Stimulated activated CD8-positive, alpha-beta memory T cell treated with anti-CD3 and anti-CD28 coated beads, Interleukin-7, amount 100 ng/mL, for 4 hours (primary cell): ENCODE measurements around the gene MICALL1.

ENCODE experiments used
- DNase-seq, 2 donors: peaks; one replicate each; pipeline ENCODE4 v3.0.0-alpha.2; 2020; ENCODE audit warnings: low read depth in 2 of 2

The MICALL1 gene

GRCh38 chr22:37905534-37906363, at the start of gene MICALL1:
Gene MICALL1, plus strand, starts transcription at chr22:37906297. Its CDS starts 126 bp downstream, at chr22:37906423.
- DNase-seq: peak in 1 of 2 donors; percentile 59

GRCh38 chr22:37860796-37861421, 45.2 kb upstream of the MICALL1 start:
- no peak for DNase-seq

GRCh38 chr22:37862570-37863325, 43.3 kb upstream of the MICALL1 start:
- no peak for DNase-seq

GRCh38 chr22:37865510-37865909, 40.6 kb upstream of the MICALL1 start:
- DNase-seq: no peak

GRCh38 chr22:37870273-37870672, 35.8 kb upstream of the MICALL1 start:
- no peak for DNase-seq

GRCh38 chr22:37880668-37881440, 25.2 kb upstream of the MICALL1 start:
- no peak for DNase-seq

- no peak for DNase-seq
Observed at GRCh38 chr22:37884420-37884819, 21.7 kb upstream of the MICALL1 start.

- DNase-seq: no peak
Observed at GRCh38 chr22:37887584-37888378, 18.3 kb upstream of the MICALL1 start.

- DNase-seq: no peak
Observed at GRCh38 chr22:37891926-37892325, 14.2 kb upstream of the MICALL1 start.

- DNase-seq: no peak
Observed at GRCh38 chr22:37892566-37893335, 13.3 kb upstream of the MICALL1 start.

- no peak for DNase-seq
Observed at GRCh38 chr22:37893583-37893983, 12.5 kb upstream of the MICALL1 start.

GRCh38 chr22:37894939-37895670, 11.0 kb upstream of the MICALL1 start:
- no peak for DNase-seq

- DNase-seq: peak; percentile 15 to 17
Observed at GRCh38 chr22:37896181-37896592, 9.9 kb upstream of the MICALL1 start.

- no peak for DNase-seq
Observed at GRCh38 chr22:37896939-37897338, 9.2 kb upstream of the MICALL1 start.

GRCh38 chr22:37897807-37898206, 8.3 kb upstream of the MICALL1 start:
- DNase-seq: no peak

- no peak for DNase-seq
Observed at GRCh38 chr22:37898441-37899181, 7.5 kb upstream of the MICALL1 start.

GRCh38 chr22:37904572-37905533, 1.2 kb upstream of the MICALL1 start:
- DNase-seq: no peak
